ENCODE measurements around the gene GPR137C. TPM values are rescaled to one million over a fixed set of nuclear protein-coding genes. Genes with fewer than 3 reads are reported as not detected.

GPR137C gene
- total RNA-seq, 1 experiment from 2014 or later = 1.2 TPM

DNA sequence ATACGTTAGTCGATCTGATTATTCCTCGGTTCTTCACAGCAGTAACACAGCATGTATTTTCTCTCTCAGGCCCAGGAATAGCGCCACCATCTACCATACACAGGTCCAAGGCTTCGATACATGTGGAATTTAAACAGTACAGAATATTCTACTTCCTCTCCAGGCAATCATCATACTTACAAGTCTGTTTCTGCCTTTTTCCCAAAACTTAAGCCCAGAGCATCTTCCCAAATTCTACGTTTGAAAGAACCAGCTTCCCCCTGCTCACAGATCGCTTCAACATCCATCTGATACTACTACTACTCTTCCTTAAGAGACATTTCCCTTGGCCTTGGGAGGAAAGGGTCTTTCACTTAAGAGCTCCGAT lies 957 bp upstream of the GPR137C start:
- CTCF ChIA-PET = interaction anchor here (0.6 kb wide), 2 partner anchors 146 to 1847 kb away, joined by 3 to 7 read pairs; no protein-coding TSS in a partner anchor
- Histone ChIP-seq H3K4me1 (replicated peaks; ENCODE audit: insufficient read depth) (peaks cover 21% of the 10 kb centered on the region), H3K4me2 (peak overlapping the region; percentile 77), H3K79me2 (ENCODE audit: low read depth) (no peaks in the 10 kb centered on the region), H2AFZ (peak overlapping the region; percentile 95), H3K4me3 (peak overlapping the region; percentile 65), H3K9me2 (ENCODE audit: insufficient read depth) (no peaks in the 10 kb centered on the region), H3K36me3 (ENCODE audit: low read depth) (no peaks in the 10 kb centered on the region), H3F3A (ENCODE audit: insufficient read depth, low read depth) (0 out of 2 replicates have a peak, but pooled peaks cover 4% of the 10 kb centered on the region), H4K20me1 (ENCODE audit: insufficient read depth) (no peaks in the 10 kb centered on the region), H3K9me3 (ENCODE audit: insufficient read depth, low read depth) (no peaks in the 10 kb centered on the region), H3K27ac (peak overlapping the region; percentile 33; the same call in 1 of the 2 replicates), H3K27me3 (ENCODE audit: insufficient read depth, low read depth) (no peaks in the 10 kb centered on the region)
- intact Hi-C loops (cut with micrococcal nuclease; ENCODE audit: unreplicated experiment) = loop anchor here (2.0 to 5.0 kb wide), 2 partner anchors 149 to 401 kb away; partner anchors contain the start of gene FERMT2
- no TSS peak for BruUV-seq (replicated peaks)
- POLR2A ChIA-PET (ENCODE audit: unreplicated experiment) = interaction anchor here (0.5 to 0.6 kb wide), 2 partner anchors 175 to 186 kb away, joined by 4 to 15 read pairs; no protein-coding TSS in a partner anchor
- DNase-seq = no peak
- TF ChIP-seq, protein P1, sequence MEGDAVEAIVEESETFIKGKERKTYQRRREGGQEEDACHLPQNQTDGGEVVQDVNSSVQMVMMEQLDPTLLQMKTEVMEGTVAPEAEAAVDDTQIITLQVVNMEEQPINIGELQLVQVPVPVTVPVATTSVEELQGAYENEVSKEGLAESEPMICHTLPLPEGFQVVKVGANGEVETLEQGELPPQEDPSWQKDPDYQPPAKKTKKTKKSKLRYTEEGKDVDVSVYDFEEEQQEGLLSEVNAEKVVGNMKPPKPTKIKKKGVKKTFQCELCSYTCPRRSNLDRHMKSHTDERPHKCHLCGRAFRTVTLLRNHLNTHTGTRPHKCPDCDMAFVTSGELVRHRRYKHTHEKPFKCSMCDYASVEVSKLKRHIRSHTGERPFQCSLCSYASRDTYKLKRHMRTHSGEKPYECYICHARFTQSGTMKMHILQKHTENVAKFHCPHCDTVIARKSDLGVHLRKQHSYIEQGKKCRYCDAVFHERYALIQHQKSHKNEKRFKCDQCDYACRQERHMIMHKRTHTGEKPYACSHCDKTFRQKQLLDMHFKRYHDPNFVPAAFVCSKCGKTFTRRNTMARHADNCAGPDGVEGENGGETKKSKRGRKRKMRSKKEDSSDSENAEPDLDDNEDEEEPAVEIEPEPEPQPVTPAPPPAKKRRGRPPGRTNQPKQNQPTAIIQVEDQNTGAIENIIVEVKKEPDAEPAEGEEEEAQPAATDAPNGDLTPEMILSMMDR (conservative IDR thresholded peaks at IDR 0.05) = no peak
- no peak for TF ChIP-seq EZH2 (IDR thresholded peaks at IDR 0.05; ENCODE audit: low read depth)

DNA sequence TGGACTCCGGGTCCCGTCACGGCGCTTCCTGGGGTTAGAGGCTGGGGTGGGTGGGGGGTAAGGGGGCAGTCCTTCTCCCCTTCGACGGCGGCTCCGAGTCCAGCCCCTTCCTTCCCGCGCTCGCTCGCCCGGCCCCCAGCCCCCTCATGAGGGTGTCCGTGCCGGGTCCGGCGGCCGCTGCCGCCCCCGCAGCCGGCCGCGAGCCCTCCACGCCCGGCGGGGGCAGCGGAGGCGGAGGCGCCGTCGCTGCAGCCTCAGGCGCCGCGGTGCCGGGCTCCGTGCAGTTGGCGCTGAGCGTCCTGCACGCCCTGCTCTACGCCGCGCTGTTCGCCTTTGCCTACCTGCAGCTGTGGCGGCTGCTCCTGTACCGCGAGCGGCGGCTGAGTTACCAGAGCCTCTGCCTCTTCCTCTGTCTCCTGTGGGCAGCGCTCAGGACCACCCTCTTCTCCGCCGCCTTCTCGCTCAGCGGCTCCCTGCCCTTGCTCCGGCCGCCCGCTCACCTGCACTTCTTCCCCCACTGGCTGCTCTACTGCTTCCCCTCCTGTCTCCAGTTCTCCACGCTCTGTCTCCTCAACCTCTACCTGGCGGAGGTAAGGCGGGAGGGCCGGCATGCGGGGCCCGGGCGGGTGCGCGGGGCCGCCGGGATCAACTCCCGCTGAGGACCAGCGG lies 500 bp downstream of the GPR137C start:
- Histone ChIP-seq H4K20me1 (ENCODE audit: insufficient read depth) (no peaks in the 10 kb centered on the region), H3K27me3 (ENCODE audit: insufficient read depth, low read depth) (no peaks in the 10 kb centered on the region), H3K36me3 (ENCODE audit: low read depth) (no peaks in the 10 kb centered on the region), H3F3A (ENCODE audit: insufficient read depth, low read depth) (0 out of 2 replicates have a peak, but pooled peaks cover 4% of the 10 kb centered on the region), H3K9me2 (ENCODE audit: insufficient read depth) (no peaks in the 10 kb centered on the region), H3K27ac (no peak overlapping the region), H3K79me2 (ENCODE audit: low read depth) (no peaks in the 10 kb centered on the region), H3K9me3 (ENCODE audit: insufficient read depth, low read depth) (no peaks in the 10 kb centered on the region), H3K4me3 (peak overlapping the region; percentile 65), H3K4me1 (replicated peaks; ENCODE audit: insufficient read depth) (peaks cover 21% of the 10 kb centered on the region), H2AFZ (peak overlapping the region; percentile 91), H3K4me2 (peak overlapping the region; percentile 100)
- no TSS peak for BruUV-seq (replicated peaks)
- POLR2A ChIA-PET (ENCODE audit: unreplicated experiment) = interaction anchor here (0.6 kb wide), 1 partner anchor 446 kb away, joined by 13 read pairs; no protein-coding TSS in a partner anchor
- CTCF ChIA-PET = no interaction called here
- intact Hi-C loops (cut with micrococcal nuclease; ENCODE audit: unreplicated experiment) = loop anchor here (2.0 to 5.0 kb wide), 2 partner anchors 148 to 399 kb away; partner anchors contain the start of gene FERMT2
- no peak for TF ChIP-seq EZH2 (IDR thresholded peaks at IDR 0.05; ENCODE audit: low read depth)
- TF ChIP-seq, protein P1 (conservative IDR thresholded peaks at IDR 0.05) = no peak
- peak in 1 of 2 experiments; percentile 37 for DNase-seq

DNA sequence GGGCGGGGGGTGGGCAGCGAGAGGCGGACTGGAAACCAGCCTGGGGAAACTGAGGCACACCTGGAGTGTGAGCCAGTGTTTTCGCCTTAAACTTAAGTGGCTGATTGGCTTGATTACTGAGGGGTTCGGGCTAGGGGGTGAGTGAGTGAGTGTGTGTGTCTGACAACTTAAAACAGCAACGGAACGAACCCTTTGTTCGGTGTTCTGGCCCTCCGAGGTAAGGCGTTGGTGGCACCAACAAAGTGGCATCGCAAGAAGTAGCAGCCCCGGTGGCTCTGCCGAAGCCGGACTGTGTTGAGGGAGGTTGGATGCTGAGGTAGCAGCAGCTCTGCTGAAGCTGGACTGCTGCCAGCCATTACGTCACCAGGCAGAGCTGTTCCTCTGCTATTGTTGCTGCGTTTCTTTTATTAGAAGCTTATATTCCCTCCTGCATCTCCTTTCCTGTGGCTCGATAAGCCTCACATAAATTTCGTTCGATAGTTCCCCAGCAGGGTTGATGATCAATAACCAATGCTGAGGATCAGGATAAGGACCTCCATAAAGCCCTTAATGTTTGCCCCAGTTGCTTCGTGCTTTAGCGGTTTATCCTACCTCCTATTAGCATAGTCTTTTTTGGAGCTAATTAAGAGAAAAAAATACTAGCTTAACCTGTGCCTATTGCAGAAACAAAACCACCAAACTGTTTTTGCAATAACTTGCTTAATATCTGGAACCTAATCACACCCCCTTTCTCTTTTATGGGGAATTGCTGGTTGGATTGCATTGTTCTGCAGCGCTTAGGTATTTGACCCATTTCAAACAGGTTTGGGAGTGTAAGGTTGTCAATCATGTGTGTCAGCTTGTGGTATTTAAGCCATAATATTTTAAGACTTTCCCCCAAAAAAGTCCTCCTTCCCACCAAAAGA lies 1.3 kb downstream of the GPR137C start:
- Histone ChIP-seq H3K79me2 (ENCODE audit: low read depth) (no peaks in the 10 kb centered on the region), H3K4me2 (peak overlapping the region; percentile 100), H3K9me2 (ENCODE audit: insufficient read depth) (no peaks in the 10 kb centered on the region), H3F3A (ENCODE audit: insufficient read depth, low read depth) (0 out of 2 replicates have a peak, but pooled peaks cover 4% of the 10 kb centered on the region), H3K4me1 (replicated peaks; ENCODE audit: insufficient read depth) (peaks cover 21% of the 10 kb centered on the region), H4K20me1 (ENCODE audit: insufficient read depth) (no peaks in the 10 kb centered on the region), H3K27me3 (ENCODE audit: insufficient read depth, low read depth) (no peaks in the 10 kb centered on the region), H2AFZ (peak overlapping the region; percentile 91), H3K4me3 (peak overlapping the region; percentile 65), H3K27ac (no peak overlapping the region), H3K36me3 (ENCODE audit: low read depth) (no peaks in the 10 kb centered on the region), H3K9me3 (ENCODE audit: insufficient read depth, low read depth) (no peaks in the 10 kb centered on the region)
- intact Hi-C loops (cut with micrococcal nuclease; ENCODE audit: unreplicated experiment) = loop anchor here (2.0 to 5.0 kb wide), 2 partner anchors 147 to 398 kb away; partner anchors contain the start of gene FERMT2
- peak; percentile 74 to 75 for DNase-seq
- no peak for TF ChIP-seq EZH2 (IDR thresholded peaks at IDR 0.05; ENCODE audit: low read depth)
- TF ChIP-seq, protein P1 (conservative IDR thresholded peaks at IDR 0.05) = no peak
- POLR2A ChIA-PET (ENCODE audit: unreplicated experiment) = interaction anchor here (0.5 to 0.6 kb wide), 3 partner anchors 398 to 1563 kb away, joined by 3 to 7 read pairs (median 4); no protein-coding TSS in a partner anchor
- TSS peak; percentile 47 for BruUV-seq (replicated peaks)
- CTCF ChIA-PET = interaction anchor here (0.6 kb wide), 1 partner anchor 34 kb away, joined by 3 read pairs; no protein-coding TSS in a partner anchor

All from PC-9 (cell line).